HepG2 (cell line): ENCODE results near the gene ZNF503. TPM values are rescaled to one million over a fixed set of nuclear protein-coding genes. Genes with fewer than 3 reads are reported as not detected.

ENCODE experiments used
- ATF7-NPFF ChIP-seq: sonication (generic); formaldehyde crosslinking; IDR thresholded peaks from 2 replicates; pipeline ENCODE4 v1.8.1; 2023; ENCODE audit warnings: mild to moderate bottlenecking, low read depth, missing genetic modification reagents, moderate library complexity
- CSRNP1 ChIP-seq: sonication (generic); formaldehyde crosslinking; IDR thresholded peaks from 2 replicates; pipeline ENCODE4 v1.8.1; 2023; ENCODE audit warnings: mild to moderate bottlenecking, missing genetic modification reagents
- FOXK2 ChIP-seq: fragments of 450-650 bp; IDR thresholded peaks from 2 replicates; pipeline ENCODE4 v1.6.1; 2016
- IRX3 ChIP-seq: sonication (generic); formaldehyde crosslinking; IDR thresholded peaks from 2 replicates; pipeline ENCODE4 v1.8.1; 2023; ENCODE audit warnings: mild to moderate bottlenecking, low read depth, missing genetic modification reagents, borderline replicate concordance
- MAFF ChIP-seq: IDR thresholded peaks from 2 replicates; pipeline ENCODE4 v1.6.1; 2011; ENCODE audit warnings: low read depth, low read length, improper control_type of control experiment
- MNT ChIP-seq: fragments of 450-650 bp; IDR thresholded peaks from 2 replicates; pipeline ENCODE4 v1.6.1; 2016
- NFE2L2 ChIP-seq: fragments of 150-350 bp; IDR thresholded peaks from 2 replicates; pipeline ENCODE4 v1.6.1; 2014; ENCODE audit warnings: low read length
- PBX3 ChIP-seq: sonication (generic); formaldehyde crosslinking; IDR thresholded peaks from 2 replicates; pipeline ENCODE4 v1.8.1; 2023; ENCODE audit warnings: missing genetic modification reagents, inconsistent platforms, borderline replicate concordance
- SRSF9 ChIP-seq: fragments of 200-400 bp; formaldehyde crosslinking; IDR thresholded peaks from 2 replicates; pipeline ENCODE4 v1.6.1; 2018; ENCODE audit warnings: borderline replicate concordance, mild to moderate bottlenecking, low read depth, low read length; ENCODE audit not compliant: insufficient read depth, poor library complexity, severe bottlenecking
- TRAFD1 ChIP-seq: sonication (generic); formaldehyde crosslinking; IDR thresholded peaks from 2 replicates; pipeline ENCODE4 v1.5.1; 2020; ENCODE audit warnings: missing genetic modification reagents, mild to moderate bottlenecking, borderline replicate concordance
- USF2 ChIP-seq, 2 experiments: sonication (generic) in 1 of 2; formaldehyde crosslinking in 1 of 2; IDR thresholded peaks; 2 replicates each; pipeline versions ENCODE4 v1.5.1 to v1.6.1; 2011 to 2020; ENCODE audit warnings: borderline replicate concordance in 1 of 2, low read depth in 1 of 2, low read length in 1 of 2, mild to moderate bottlenecking in 1 of 2, missing genetic modification reagents in 1 of 2, moderate library complexity in 1 of 2
- ZNF12 ChIP-seq: sonication (generic); formaldehyde crosslinking; IDR thresholded peaks from 2 replicates; pipeline ENCODE4 v1.5.0; 2020; ENCODE audit warnings: missing genetic modification reagents
- ZNF3 ChIP-seq: IDR thresholded peaks from 2 replicates; pipeline ENCODE4 v1.7.0; 2017; ENCODE audit warnings: inconsistent platforms
- ZNF33A ChIP-seq: sonication (generic); formaldehyde crosslinking; IDR thresholded peaks from 2 replicates; pipeline ENCODE4 v1.5.1; 2020; ENCODE audit warnings: missing genetic modification reagents, mild to moderate bottlenecking, moderate library complexity, borderline replicate concordance
- ZNF761 ChIP-seq: sonication (generic); formaldehyde crosslinking; conservative IDR thresholded peaks from 2 replicates; pipeline ENCODE4 v1.4.0; 2020; ENCODE audit warnings: mild to moderate bottlenecking, missing genetic modification reagents
- ZXDC ChIP-seq: sonication (generic); formaldehyde crosslinking; IDR thresholded peaks from 2 replicates; pipeline ENCODE4 v1.5.0; 2020; ENCODE audit warnings: mild to moderate bottlenecking, missing genetic modification reagents
- polyA plus RNA-seq, 8 experiments: library from polyadenylated mRNA; depleted of rRNA in 3 of 8; stranded (reverse) in 7 of 8; unstranded in 1 of 8; fragments of >200 nt; fragmentation: Illumina TruSeq in 4 of 8; extraction: Trizol in 4 of 8; gene quantifications; 2 replicates each; pipeline versions ENCODE4 v1.2.1 to v1.2.3, GENCODE V29; 2011 to 2016; ENCODE audit warnings: low read depth in 4 of 8, missing spikeins in 1 of 8, mixed read lengths in 1 of 8; ENCODE audit not compliant: insufficient read depth in 1 of 8
- total RNA-seq, 5 experiments: library from RNA; depleted of rRNA; stranded (reverse); fragments of >200 nt; fragmentation: Illumina TruSeq; extraction: Trizol; gene quantifications; 2 replicates each; pipeline ENCODE4 v1.2.3, GENCODE V29; 2016; ENCODE audit warnings: low read depth in 1 of 5

ZNF503 gene
- total and polyA plus RNA-seq, 2 of the 13 experiments (the other 11 are each of a cell fraction or from before 2014, with no cell fraction given), result 2.7 to 8.3 TPM

GRCh38 chr10:75402486-75403143 lies 1.1 kb upstream of the ZNF503 start (continued):
- peak; percentile 61; the same call in 1 of the 2 replicates for TF ChIP-seq ZXDC (CRISPR knock-in tag)
- peak; percentile 37; the same call in 1 of the 2 replicates for TF ChIP-seq FOXK2
- TF ChIP-seq USF2 (IDR thresholded peaks at IDR 0.05; ENCODE audit: low read depth, low read length), result no peak
- TF ChIP-seq USF2 (CRISPR knock-in tag; IDR thresholded peaks at IDR 0.05; ENCODE audit: borderline replicate concordance), result peak; percentile 72; the same call in 1 of the 2 replicates
- 0 out of 2 replicates have a peak, but pooled peaks have one; percentile 51 for TF ChIP-seq ATF7-NPFF (CRISPR knock-in tag)
- TF ChIP-seq ZNF12 (CRISPR knock-in tag), result peak; percentile 2; the same call in 1 of the 2 replicates
- TF ChIP-seq ZNF33A (CRISPR knock-in tag), result no peak
- no peak for TF ChIP-seq NFE2L2
- no peak for TF ChIP-seq ZNF3
- TF ChIP-seq IRX3 (CRISPR knock-in tag), result peak; percentile 68; the same call in 1 of the 2 replicates
- 0 out of 2 replicates have a peak, but pooled peaks have one; percentile 0 for TF ChIP-seq MNT
- TF ChIP-seq MAFF, result no peak
- 0 out of 2 replicates have a peak, but pooled peaks have one; percentile 31 for TF ChIP-seq ZNF761 (CRISPR knock-in tag)
- TF ChIP-seq SRSF9, result no peak
- peak; percentile 50; the same call in 1 of the 2 replicates for TF ChIP-seq CSRNP1 (CRISPR knock-in tag)
- no peak for TF ChIP-seq PBX3 (CRISPR knock-in tag)
- TF ChIP-seq TRAFD1, result no peak
